Trophoblast cell (in vitro differentiated cells and primary cell): ENCODE measurements around the gene PLCG1.

Experiments
- DNase-seq, 2 donors: peaks; one replicate each; pipeline ENCODE4 v3.0.0-alpha.2; 2016
- H2AFZ ChIP-seq: 2 replicates; pipeline ENCODE4 v1.6.1; 2013; ENCODE audit warnings: low read length, moderate library complexity, mild to moderate bottlenecking; ENCODE audit not compliant: insufficient read depth, poor library complexity
- H2AK5ac ChIP-seq: 2 replicates; pipeline ENCODE4 v1.6.1; 2013; ENCODE audit warnings: mild to moderate bottlenecking, low read length
- H2BK120ac ChIP-seq: 2 replicates; pipeline ENCODE4 v1.6.1; 2013; ENCODE audit warnings: low read length, mild to moderate bottlenecking, moderate library complexity; ENCODE audit not compliant: insufficient read depth, poor library complexity
- H2BK12ac ChIP-seq: 2 replicates; pipeline ENCODE4 v1.6.1; 2013; ENCODE audit warnings: mild to moderate bottlenecking, low read length, moderate library complexity
- H2BK5ac ChIP-seq: 2 replicates; pipeline ENCODE4 v1.6.1; 2013; ENCODE audit warnings: low read length, low read depth, moderate library complexity, mild to moderate bottlenecking; ENCODE audit not compliant: poor library complexity
- H3K14ac ChIP-seq: 2 replicates; pipeline ENCODE4 v1.6.1; 2013; ENCODE audit warnings: mild to moderate bottlenecking, low read length
- H3K18ac ChIP-seq: 2 replicates; pipeline ENCODE4 v1.6.1; 2013; ENCODE audit warnings: mild to moderate bottlenecking, low read length
- H3K23ac ChIP-seq: 2 replicates; pipeline ENCODE4 v1.6.1; 2013; ENCODE audit warnings: low read length
- H3K27ac ChIP-seq: 2 replicates; pipeline ENCODE4 v1.5.1; 2013; ENCODE audit warnings: low read depth, mild to moderate bottlenecking, inconsistent platforms, low read length, moderate library complexity
- H3K27me3 ChIP-seq: 2 replicates; pipeline ENCODE4 v1.6.1; 2013; ENCODE audit warnings: inconsistent platforms, mild to moderate bottlenecking, low read length, moderate library complexity; ENCODE audit not compliant: insufficient read depth
- H3K36me3 ChIP-seq, 2 experiments: 1 replicate in 1 of 2; 2 replicates in 1 of 2; pipeline ENCODE4 v1.6.1; 2013; ENCODE audit warnings: low read length in 2 of 2, mild to moderate bottlenecking in 2 of 2, moderate library complexity in 1 of 2; ENCODE audit not compliant: insufficient read depth in 2 of 2, control insufficient read depth in 1 of 2
- H3K4ac ChIP-seq: 2 replicates; pipeline ENCODE4 v1.6.1; 2013; ENCODE audit warnings: low read depth, mild to moderate bottlenecking, low read length, moderate library complexity
- H3K4me1 ChIP-seq, 2 experiments: 1 replicate in 1 of 2; 2 replicates in 1 of 2; pipeline ENCODE4 v1.6.1; 2013; ENCODE audit warnings: low read length in 2 of 2, mild to moderate bottlenecking in 2 of 2, moderate library complexity in 1 of 2; ENCODE audit not compliant: insufficient read depth in 2 of 2, control insufficient read depth in 1 of 2
- H3K4me2 ChIP-seq: 2 replicates; pipeline ENCODE4 v1.6.1; 2013; ENCODE audit warnings: inconsistent platforms, mild to moderate bottlenecking, low read length, moderate library complexity
- H3K4me3 ChIP-seq: 2 replicates; pipeline ENCODE4 v1.5.1; 2013; ENCODE audit warnings: mild to moderate bottlenecking, low read depth, low read length, inconsistent platforms
- H3K79me1 ChIP-seq: one replicate; pipeline ENCODE4 v1.6.1; 2013; ENCODE audit warnings: low read length
- H3K79me2 ChIP-seq: 2 replicates; pipeline ENCODE4 v1.6.1; 2013; ENCODE audit warnings: low read length, mild to moderate bottlenecking; ENCODE audit not compliant: control insufficient read depth, insufficient read depth, poor library complexity
- H3K9ac ChIP-seq: 2 replicates; pipeline ENCODE4 v1.6.1; 2013; ENCODE audit warnings: mild to moderate bottlenecking, low read length
- H3K9me3 ChIP-seq: 2 replicates; pipeline ENCODE4 v1.6.1; 2013; ENCODE audit warnings: low read depth, mild to moderate bottlenecking, control low read depth, inconsistent platforms, low read length; ENCODE audit not compliant: insufficient read depth
- H4K12ac ChIP-seq: 2 replicates; pipeline ENCODE4 v1.6.1; 2013; ENCODE audit warnings: low read depth, mild to moderate bottlenecking, low read length, moderate library complexity
- H4K8ac ChIP-seq: 2 replicates; pipeline ENCODE4 v1.6.1; 2013; ENCODE audit warnings: low read depth, mild to moderate bottlenecking, low read length, moderate library complexity
- H4K91ac ChIP-seq: one replicate; pipeline ENCODE4 v1.6.1; 2013; ENCODE audit warnings: low read depth, mild to moderate bottlenecking, low read length, moderate library complexity
- WGBS: extraction: QIAGEN DNeasy Blood & Tissue Kit; methylation state at CpG from one replicate; pipeline ENCODE4 v1.1.7; 2013; ENCODE audit warnings: missing lambda C conversion rate; ENCODE audit not compliant: insufficient read length, insufficient coverage; ENCODE audit errors: extremely low coverage; 5-methylcytosine and 5-hydroxymethylcytosine counted together

PLCG1 gene

DNA sequence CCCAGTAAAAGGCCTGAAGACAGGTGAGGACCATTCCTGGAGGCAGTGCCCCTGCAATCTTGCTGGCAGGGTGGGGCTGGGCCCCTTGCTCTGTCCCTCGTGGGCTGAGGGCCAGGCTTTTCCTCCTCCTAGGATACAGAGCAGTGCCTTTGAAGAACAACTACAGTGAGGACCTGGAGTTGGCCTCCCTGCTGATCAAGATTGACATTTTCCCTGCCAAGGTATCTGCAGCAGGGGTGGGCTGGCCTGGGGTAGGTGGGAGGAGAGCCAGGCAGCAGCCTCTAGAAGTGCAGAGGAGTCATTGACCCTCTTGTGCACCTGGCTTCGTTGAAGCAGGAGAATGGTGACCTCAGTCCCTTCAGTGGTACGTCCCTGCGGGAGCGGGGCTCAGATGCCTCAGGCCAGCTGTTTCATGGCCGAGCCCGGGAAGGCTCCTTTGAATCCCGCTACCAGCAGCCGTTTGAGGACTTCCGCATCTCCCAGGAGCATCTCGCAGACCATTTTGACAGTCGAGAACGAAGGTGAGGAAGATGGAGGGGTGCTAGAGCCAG, 36.5 kb downstream of the PLCG1 start:
- H4K8ac ChIP-seq = no peak overlapping the region
- H3K14ac ChIP-seq = no peak overlapping the region
- H3K36me3 ChIP-seq = peaks cover 71 to 78% of the 10 kb centered on the region in 2 experiments
- H3K4ac ChIP-seq = no peak overlapping the region
- H2AK5ac ChIP-seq = no peak overlapping the region
- H3K9me3 ChIP-seq = no peaks in the 10 kb centered on the region
- H3K9ac ChIP-seq = no peak overlapping the region
- no peak overlapping the region for H4K91ac ChIP-seq
- H2AFZ ChIP-seq = no peak overlapping the region
- H3K18ac ChIP-seq = no peak overlapping the region
- no peak overlapping the region for H3K27ac ChIP-seq
- no peak for DNase-seq
- H2BK12ac ChIP-seq = no peak overlapping the region
- H3K23ac ChIP-seq = no peak overlapping the region
- no peaks in the 10 kb centered on the region for H3K79me1 ChIP-seq
- H4K12ac ChIP-seq = no peak overlapping the region
- H3K27me3 ChIP-seq = no peaks in the 10 kb centered on the region
- H3K4me2 ChIP-seq = no peak overlapping the region
- no CpG with 5 or more reads among the region's 13 CpGs for WGBS
- no peak overlapping the region for H2BK120ac ChIP-seq
- H3K79me2 ChIP-seq = no peaks in the 10 kb centered on the region
- H3K4me3 ChIP-seq = no peak overlapping the region
- H3K4me1 ChIP-seq = peaks cover 4 to 8% of the 10 kb centered on the region in 2 experiments
- no peak overlapping the region for H2BK5ac ChIP-seq

DNA sequence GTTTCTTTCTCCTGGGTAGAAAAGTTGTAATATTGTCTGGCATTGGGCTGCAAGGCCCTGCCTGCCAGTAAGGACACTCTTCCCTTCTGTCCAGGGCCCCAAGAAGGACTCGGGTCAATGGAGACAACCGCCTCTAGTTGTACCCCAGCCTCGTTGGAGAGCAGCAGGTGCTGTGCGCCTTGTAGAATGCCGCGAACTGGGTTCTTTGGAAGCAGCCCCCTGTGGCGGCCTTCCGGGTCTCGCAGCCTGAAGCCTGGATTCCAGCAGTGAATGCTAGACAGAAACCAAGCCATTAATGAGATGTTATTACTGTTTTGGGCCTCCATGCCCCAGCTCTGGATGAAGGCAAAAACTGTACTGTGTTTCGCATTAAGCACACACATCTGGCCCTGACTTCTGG, 37.0 kb downstream of the PLCG1 start:
- no CpG with 5 or more reads among the region's 10 CpGs for WGBS

DNA sequence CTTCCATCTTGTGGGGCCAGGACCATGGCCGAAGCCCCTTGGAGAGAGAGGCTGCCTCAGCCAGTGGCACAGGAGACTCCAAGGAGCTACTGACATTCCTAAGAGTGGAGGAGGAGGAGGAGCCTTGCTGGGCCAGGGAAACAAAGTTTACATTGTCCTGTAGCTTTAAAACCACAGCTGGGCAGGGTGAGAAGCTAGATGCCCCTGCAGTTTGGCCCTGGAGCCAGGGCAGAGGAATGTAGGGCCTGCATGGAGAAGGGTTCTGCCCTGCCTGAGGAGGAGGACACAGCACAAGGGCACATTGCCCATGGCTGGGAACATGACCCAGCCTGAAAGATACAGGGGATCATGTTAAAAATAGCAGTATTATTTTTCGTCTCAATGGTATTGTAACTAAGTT, 37.4 kb downstream of the PLCG1 start:
- Histone ChIP-seq H4K12ac (no peak overlapping the region), H3K18ac (no peak overlapping the region), H3K27ac (no peak overlapping the region), H2AFZ (no peak overlapping the region), H4K91ac (no peak overlapping the region), H3K23ac (no peak overlapping the region), H2BK120ac (no peak overlapping the region), H3K36me3 (peaks cover 65 to 69% of the 10 kb centered on the region in 2 experiments), H4K8ac (no peak overlapping the region), H3K79me1 (no peaks in the 10 kb centered on the region), H3K27me3 (no peaks in the 10 kb centered on the region), H3K79me2 (no peaks in the 10 kb centered on the region), H3K9ac (no peak overlapping the region), H2BK5ac (no peak overlapping the region), H3K14ac (no peak overlapping the region), H3K4me3 (no peak overlapping the region), H2AK5ac (no peak overlapping the region), H2BK12ac (no peak overlapping the region), H3K9me3 (no peaks in the 10 kb centered on the region), H3K4me1 (peaks cover 4 to 8% of the 10 kb centered on the region in 2 experiments), H3K4me2 (no peak overlapping the region), H3K4ac (no peak overlapping the region)
- no peak for DNase-seq
- no CpG with 5 or more reads among the region's 2 CpGs for WGBS

More for the DNA sequence above, 37.0 kb downstream of the PLCG1 start:
- Histone ChIP-seq H2BK12ac (no peak overlapping the region), H3K4me2 (no peak overlapping the region), H3K18ac (no peak overlapping the region), H3K9ac (no peak overlapping the region), H3K36me3 (peaks cover 69 to 73% of the 10 kb centered on the region in 2 experiments), H2AK5ac (no peak overlapping the region), H3K4me1 (peaks cover 4 to 8% of the 10 kb centered on the region in 2 experiments), H3K27me3 (no peaks in the 10 kb centered on the region), H2BK5ac (no peak overlapping the region), H2AFZ (no peak overlapping the region), H3K23ac (no peak overlapping the region), H4K91ac (no peak overlapping the region), H3K79me2 (no peaks in the 10 kb centered on the region), H3K4me3 (no peak overlapping the region), H3K4ac (no peak overlapping the region), H3K9me3 (no peaks in the 10 kb centered on the region), H4K12ac (no peak overlapping the region), H3K14ac (no peak overlapping the region), H2BK120ac (no peak overlapping the region), H4K8ac (no peak overlapping the region), H3K79me1 (no peaks in the 10 kb centered on the region), H3K27ac (no peak overlapping the region)
- no peak for DNase-seq

DNA sequence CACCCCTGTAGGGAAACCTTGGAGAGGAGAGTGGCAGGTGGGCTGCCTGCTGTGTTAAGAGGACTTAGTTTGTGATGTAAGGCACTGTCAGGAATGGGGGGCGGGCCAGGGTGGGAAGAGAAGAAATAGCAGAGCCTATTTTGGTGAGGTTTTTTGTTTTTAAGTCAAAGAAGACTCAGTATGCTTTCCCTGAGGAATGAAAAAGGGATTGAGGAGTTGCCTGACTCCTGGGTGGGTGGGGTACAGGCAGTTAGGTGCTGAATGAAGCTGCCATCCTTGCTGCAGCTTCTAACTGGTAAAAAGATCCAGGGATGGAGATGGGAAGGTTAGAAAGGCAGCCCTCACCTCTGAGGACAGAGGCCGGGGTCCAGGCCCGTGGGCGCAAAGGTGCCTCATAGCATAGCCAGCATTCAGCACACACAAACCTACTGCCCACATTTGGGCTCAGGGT, 37.9 kb downstream of the PLCG1 start:
- H3K4me1 ChIP-seq = peaks cover 4 to 8% of the 10 kb centered on the region in 2 experiments
- H3K4me3 ChIP-seq = no peak overlapping the region
- H4K12ac ChIP-seq = no peak overlapping the region
- no peak overlapping the region for H3K27ac ChIP-seq
- H2BK120ac ChIP-seq = no peak overlapping the region
- no peak overlapping the region for H3K4ac ChIP-seq
- H3K18ac ChIP-seq = no peak overlapping the region
- no peak overlapping the region for H2AK5ac ChIP-seq
- WGBS = no CpG with 5 or more reads among the region's 4 CpGs
- H2AFZ ChIP-seq = no peak overlapping the region
- no peak overlapping the region for H4K8ac ChIP-seq
- H3K79me2 ChIP-seq = no peaks in the 10 kb centered on the region
- H3K9ac ChIP-seq = no peak overlapping the region
- no peak for DNase-seq
- H3K14ac ChIP-seq = no peak overlapping the region
- H2BK5ac ChIP-seq = no peak overlapping the region
- H3K4me2 ChIP-seq = no peak overlapping the region
- no peaks in the 10 kb centered on the region for H3K9me3 ChIP-seq
- no peak overlapping the region for H3K23ac ChIP-seq
- no peak overlapping the region for H4K91ac ChIP-seq
- peaks cover 60 to 65% of the 10 kb centered on the region in 2 experiments for H3K36me3 ChIP-seq
- no peak overlapping the region for H2BK12ac ChIP-seq
- no peaks in the 10 kb centered on the region for H3K79me1 ChIP-seq
- no peaks in the 10 kb centered on the region for H3K27me3 ChIP-seq
